ES-I3 (cell line): ENCODE results near the gene ZIC4.

Source experiments
- H3K36me3 ChIP-seq: 2 replicates; pipeline ENCODE4 v1.6.1; 2013; ENCODE audit warnings: mild to moderate bottlenecking, low read length, control low read depth, moderate library complexity; ENCODE audit not compliant: insufficient read depth
- H3K4me1 ChIP-seq: 2 replicates; pipeline ENCODE4 v1.6.1; 2013; ENCODE audit warnings: mild to moderate bottlenecking, control low read depth, low read length; ENCODE audit not compliant: insufficient read depth
- H3K9ac ChIP-seq: 2 replicates; pipeline ENCODE4 v1.6.1; 2013; ENCODE audit warnings: low read depth, mild to moderate bottlenecking, low read length, moderate library complexity
- H3K9me3 ChIP-seq: 2 replicates; pipeline ENCODE4 v1.6.1; 2013; ENCODE audit warnings: mild to moderate bottlenecking, low read length, moderate library complexity; ENCODE audit not compliant: control insufficient read depth, insufficient read depth

Gene ZIC4

GRCh38 chr3:147412917-147413685, 6.8 kb upstream of the ZIC4 start:
- H3K9me3 ChIP-seq: no peaks in the 10 kb centered on the region
- H3K4me1 ChIP-seq: peaks cover 8% of the 10 kb centered on the region
- no peaks in the 10 kb centered on the region for H3K36me3 ChIP-seq
- H3K9ac ChIP-seq: peak overlapping the region; percentile 39; the same call in 1 of the 2 replicates

GRCh38 chr3:147412261-147412916, 6.0 kb upstream of the ZIC4 start:
- Histone ChIP-seq H3K4me1 (peaks cover 16% of the 10 kb centered on the region), H3K9me3 (no peaks in the 10 kb centered on the region), H3K36me3 (no peaks in the 10 kb centered on the region), H3K9ac (peak overlapping the region; percentile 23; the same call in 1 of the 2 replicates)

- Histone ChIP-seq H3K4me1 (peaks cover 21% of the 10 kb centered on the region), H3K9ac (no peak overlapping the region), H3K9me3 (no peaks in the 10 kb centered on the region), H3K36me3 (no peaks in the 10 kb centered on the region)
These were observed 5.5 kb upstream of the ZIC4 start for GRCh38 chr3:147411815-147412241.

GRCh38 chr3:147411238-147411814, 5.0 kb upstream of the ZIC4 start:
- Histone ChIP-seq H3K4me1 (peaks cover 25% of the 10 kb centered on the region), H3K9me3 (no peaks in the 10 kb centered on the region), H3K9ac (peak overlapping the region; percentile 35; the same call in 1 of the 2 replicates), H3K36me3 (no peaks in the 10 kb centered on the region)

GRCh38 chr3:147410526-147411237, 4.3 kb upstream of the ZIC4 start:
- H3K9ac ChIP-seq: peak overlapping the region; percentile 35; the same call in 1 of the 2 replicates
- no peaks in the 10 kb centered on the region for H3K36me3 ChIP-seq
- no peaks in the 10 kb centered on the region for H3K9me3 ChIP-seq
- H3K4me1 ChIP-seq: peaks cover 22% of the 10 kb centered on the region

GRCh38 chr3:147410116-147410525, 3.8 kb upstream of the ZIC4 start:
- Histone ChIP-seq H3K4me1 (peaks cover 27% of the 10 kb centered on the region), H3K9me3 (no peaks in the 10 kb centered on the region), H3K9ac (peak overlapping the region; percentile 35; the same call in 1 of the 2 replicates), H3K36me3 (no peaks in the 10 kb centered on the region)

GRCh38 chr3:147409143-147410115, 3.1 kb upstream of the ZIC4 start, which contains the start of gene ZIC1:
ZIC1 (plus strand) TSS chr3:147409365; CDS start chr3:147410113, 748 bp downstream.
- no peaks in the 10 kb centered on the region for H3K36me3 ChIP-seq
- peak within 1 kb of the TSS; percentile 49; the same call in 1 of the 2 replicates for H3K9ac ChIP-seq
- H3K9me3 ChIP-seq: no peaks in the 10 kb centered on the region
- H3K4me1 ChIP-seq: peaks cover 29% of the 10 kb centered on the region

- no peaks in the 10 kb centered on the region for H3K9me3 ChIP-seq
- H3K4me1 ChIP-seq: peaks cover 25% of the 10 kb centered on the region
- no peaks in the 10 kb centered on the region for H3K36me3 ChIP-seq
- H3K9ac ChIP-seq: peak overlapping the region; percentile 24; the same call in 1 of the 2 replicates
These were observed 2.1 kb upstream of the ZIC4 start for GRCh38 chr3:147408188-147409100.

GRCh38 chr3:147407498-147408187, 1.3 kb upstream of the ZIC4 start:
- Histone ChIP-seq H3K9ac (peak overlapping the region; percentile 13; the same call in 1 of the 2 replicates), H3K9me3 (no peaks in the 10 kb centered on the region), H3K36me3 (no peaks in the 10 kb centered on the region), H3K4me1 (peaks cover 26% of the 10 kb centered on the region)

GRCh38 chr3:147407114-147407497, 763 bp upstream of the ZIC4 start:
- peaks cover 31% of the 10 kb centered on the region for H3K4me1 ChIP-seq
- no peaks in the 10 kb centered on the region for H3K36me3 ChIP-seq
- H3K9ac ChIP-seq: peak overlapping the region; percentile 13; the same call in 1 of the 2 replicates
- H3K9me3 ChIP-seq: no peaks in the 10 kb centered on the region

- H3K9ac ChIP-seq: peak overlapping the region; percentile 8; the same call in 1 of the 2 replicates
- no peaks in the 10 kb centered on the region for H3K36me3 ChIP-seq
- peaks cover 42% of the 10 kb centered on the region for H3K4me1 ChIP-seq
- no peaks in the 10 kb centered on the region for H3K9me3 ChIP-seq
These were observed 914 bp downstream of the ZIC4 start for GRCh38 chr3:147405231-147406027.
